Measurements from ENCODE around the gene CDK17. TPM values are rescaled to one million over a fixed set of nuclear protein-coding genes. Genes with fewer than 3 reads are reported as not detected.

Gene CDK17
- total RNA-seq, 1 experiment from 2014 or later = 21.4 TPM

DNA sequence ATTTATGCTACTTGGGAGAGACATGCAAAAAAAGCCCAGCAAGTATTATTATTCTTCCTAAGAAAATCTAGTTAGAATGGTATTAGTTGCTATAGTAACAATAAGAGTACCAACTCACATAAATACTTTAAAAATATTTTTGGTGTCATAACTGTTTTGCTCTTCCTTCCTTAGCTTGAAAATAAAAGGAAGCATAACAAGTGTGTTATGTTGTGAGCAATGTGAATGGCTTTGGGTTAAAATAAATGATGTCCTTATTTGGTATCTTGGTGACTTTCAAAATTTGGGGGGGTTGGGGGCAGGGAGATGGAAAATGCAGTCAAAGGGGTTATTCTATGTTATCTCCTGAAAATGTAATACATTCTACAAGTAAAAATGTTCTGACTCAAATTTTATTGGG lies 115.1 kb downstream of the CDK17 start (continued):
- no peak for TF ChIP-seq ZNF274 (IDR thresholded peaks at IDR 0.05; ENCODE audit: low read depth, low read length)
- no peak for TF ChIP-seq CEBPB (IDR thresholded peaks at IDR 0.05; ENCODE audit: low read depth)
- TF ChIP-seq SP1 (IDR thresholded peaks at IDR 0.05; ENCODE audit: low read depth) = no peak
- TF ChIP-seq, protein P1, sequence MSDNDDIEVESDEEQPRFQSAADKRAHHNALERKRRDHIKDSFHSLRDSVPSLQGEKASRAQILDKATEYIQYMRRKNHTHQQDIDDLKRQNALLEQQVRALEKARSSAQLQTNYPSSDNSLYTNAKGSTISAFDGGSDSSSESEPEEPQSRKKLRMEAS (IDR thresholded peaks at IDR 0.05) = no peak
- no peak for TF ChIP-seq EZH2phosphoT487 (IDR thresholded peaks at IDR 0.05; ENCODE audit: borderline replicate concordance)
- no peak for TF ChIP-seq EZH2 (IDR thresholded peaks at IDR 0.05)
- TF ChIP-seq POLR2AphosphoS5 (IDR thresholded peaks at IDR 0.05; ENCODE audit: low read depth, low read length) = no peak
- no peak for TF ChIP-seq EGR1 (IDR thresholded peaks at IDR 0.05; ENCODE audit: low read depth)

DNA sequence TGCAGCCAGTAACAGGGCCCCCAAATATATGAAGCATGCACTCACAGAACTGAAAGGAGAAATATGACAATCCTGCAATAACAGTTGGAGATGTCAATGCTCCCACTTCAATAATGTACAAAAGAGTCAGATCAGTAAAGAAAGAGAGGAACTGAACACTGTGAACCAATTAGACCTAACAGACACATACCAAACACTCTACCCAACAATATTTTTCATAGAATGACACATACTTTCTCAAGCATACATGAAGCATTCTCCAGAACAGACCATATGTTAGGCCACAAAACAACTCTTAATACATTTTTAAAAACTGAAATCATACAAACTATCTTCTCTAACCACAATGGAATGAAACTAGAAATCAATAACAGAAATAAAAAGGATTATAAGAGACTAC lies 125.9 kb downstream of the CDK17 start:
- H3K4me1 ChIP-seq (ENCODE audit: control insufficient read depth in 1 of 2, insufficient read depth in 2 of 2, low read length in 2 of 2) = no peaks in the 10 kb centered on the region
- no peak overlapping the region for H3K9ac ChIP-seq (ENCODE audit: low read length)
- ATAC-seq (no peak), DNase-seq (ENCODE audit: low read depth, low spot score) (no peak)
- intact Hi-C loops (cut with micrococcal nuclease) = no loop called here
- no peaks in the 10 kb centered on the region for H3K79me2 ChIP-seq (ENCODE audit: insufficient read depth, low read length)
- H3K36me3 ChIP-seq (ENCODE audit: control insufficient read depth in 1 of 2, insufficient read depth in 2 of 2, low read length in 2 of 2) = peaks cover 5 to 9% of the 10 kb centered on the region in 2 experiments; a peak in 2 of 4 replicates
- H3K4me2 ChIP-seq (ENCODE audit: low read length) = no peak overlapping the region
- H3K9me2 ChIP-seq (ENCODE audit: insufficient read depth) = no peaks in the 10 kb centered on the region
- RAD21 ChIA-PET (ENCODE audit: low non-redundant PET in 1 of 2, low total read pairs in 2 of 2, uncharacterized antibody in 2 of 2, unreplicated experiment in 2 of 2) = no interaction called here
- no TSS peak for BruUV-seq (replicated peaks)
- POLR2A ChIA-PET = no interaction called here
- no peaks in the 10 kb centered on the region for H3K27me3 ChIP-seq (ENCODE audit: insufficient read depth, low read length)
- H3K27ac ChIP-seq (ENCODE audit: low read depth, low read length) = no peak overlapping the region
- TF ChIP-seq CEBPB (IDR thresholded peaks at IDR 0.05; ENCODE audit: low read depth) (no peak), EZH2phosphoT487 (IDR thresholded peaks at IDR 0.05; ENCODE audit: borderline replicate concordance) (no peak), ELF1 (IDR thresholded peaks at IDR 0.05; ENCODE audit: borderline replicate concordance, low read depth) (no peak), RAD21 (IDR thresholded peaks at IDR 0.05; ENCODE audit: low read depth) (no peak), TCF7L2 (IDR thresholded peaks at IDR 0.05; ENCODE audit: borderline replicate concordance, extremely low read depth, insufficient read depth, insufficient read length) (no peak)
- TF ChIP-seq, protein P2, sequence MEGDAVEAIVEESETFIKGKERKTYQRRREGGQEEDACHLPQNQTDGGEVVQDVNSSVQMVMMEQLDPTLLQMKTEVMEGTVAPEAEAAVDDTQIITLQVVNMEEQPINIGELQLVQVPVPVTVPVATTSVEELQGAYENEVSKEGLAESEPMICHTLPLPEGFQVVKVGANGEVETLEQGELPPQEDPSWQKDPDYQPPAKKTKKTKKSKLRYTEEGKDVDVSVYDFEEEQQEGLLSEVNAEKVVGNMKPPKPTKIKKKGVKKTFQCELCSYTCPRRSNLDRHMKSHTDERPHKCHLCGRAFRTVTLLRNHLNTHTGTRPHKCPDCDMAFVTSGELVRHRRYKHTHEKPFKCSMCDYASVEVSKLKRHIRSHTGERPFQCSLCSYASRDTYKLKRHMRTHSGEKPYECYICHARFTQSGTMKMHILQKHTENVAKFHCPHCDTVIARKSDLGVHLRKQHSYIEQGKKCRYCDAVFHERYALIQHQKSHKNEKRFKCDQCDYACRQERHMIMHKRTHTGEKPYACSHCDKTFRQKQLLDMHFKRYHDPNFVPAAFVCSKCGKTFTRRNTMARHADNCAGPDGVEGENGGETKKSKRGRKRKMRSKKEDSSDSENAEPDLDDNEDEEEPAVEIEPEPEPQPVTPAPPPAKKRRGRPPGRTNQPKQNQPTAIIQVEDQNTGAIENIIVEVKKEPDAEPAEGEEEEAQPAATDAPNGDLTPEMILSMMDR (IDR thresholded peaks at IDR 0.05 in 2 of 3, conservative IDR thresholded peaks at IDR 0.05 in 1 of 3; ENCODE audit: borderline replicate concordance in 1 of 3, insufficient read depth in 1 of 3, low read depth in 2 of 3, low read length in 2 of 3) = no peak
- no peak overlapping the region for H3K4me3 ChIP-seq (replicated peaks in 1 of 2; ENCODE audit: low read depth in 1 of 2, low read length in 2 of 2)
- no peaks in the 10 kb centered on the region for H4K20me1 ChIP-seq (ENCODE audit: insufficient read depth)
- CTCF ChIA-PET = no interaction called here
- H2AFZ ChIP-seq (ENCODE audit: low read depth, low read length, poor library complexity, severe bottlenecking) = no peak overlapping the region
- H3K9me3 ChIP-seq (ENCODE audit: control insufficient read depth in 1 of 2, insufficient read depth in 1 of 2, low read depth in 1 of 2, low read length in 2 of 2) = no peaks in the 10 kb centered on the region

All from HCT116 (cell line).